Omental fat pad (tissue), 4 donors: ENCODE data around the gene ZNF618. TPM values are rescaled to one million over a fixed set of nuclear protein-coding genes. Genes with fewer than 3 reads are reported as not detected.

ENCODE experiments used
- ATAC-seq: fragments of 150-250 bp; one replicate; pipeline ENCODE4 v1.9.1; 2016; ENCODE audit warnings: mild to moderate bottlenecking, moderate library complexity; ENCODE audit not compliant: low FRiP score
- DNase-seq: peaks from one replicate; pipeline ENCODE4 v3.0.0-alpha.2; 2019; ENCODE audit warnings: low spot score
- total RNA-seq, 4 donors: library from RNA; depleted of rRNA; stranded (reverse); fragments of >200 nt; gene quantifications; one replicate each; pipeline ENCODE4 v1.1.0, GENCODE V29; 2016
- TF ChIP-seq, protein P1 (sequence below), 3 donors: fragments of 450-650 bp; IDR thresholded peaks; one replicate each; pipeline ENCODE4 v1.5.1; 2016 to 2017; ENCODE audit warnings: antibody characterized with exemption in 3 of 3, mild to moderate bottlenecking in 3 of 3, moderate library complexity in 2 of 3

The ZNF618 gene
- total RNA-seq, 4 donors from 2014 or later: 2.2 to 8.8 (median 5.9) TPM

DNA sequence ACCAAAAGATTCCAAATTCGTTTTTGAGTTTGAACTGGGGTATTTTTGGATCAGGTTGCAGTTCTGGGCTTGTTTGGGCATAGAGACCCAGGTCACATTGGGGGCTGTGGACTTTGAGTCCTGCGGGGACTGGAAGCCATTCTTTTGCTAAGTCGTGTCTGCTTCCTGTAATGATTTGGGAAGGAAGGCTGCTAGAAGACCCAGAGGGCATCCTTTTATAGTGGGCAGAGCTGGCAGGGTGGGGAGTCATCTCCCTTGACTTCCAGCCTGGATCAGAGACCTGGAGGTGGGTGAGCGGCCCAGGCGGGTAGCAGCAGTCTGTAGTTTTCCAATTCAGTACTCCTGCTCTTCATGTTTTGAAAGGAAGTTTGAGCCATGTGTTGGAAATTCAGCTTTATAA lies 11.3 kb downstream of the ZNF618 start:
- no peak for ATAC-seq
- DNase-seq: no peak
- TF ChIP-seq, protein P1, sequence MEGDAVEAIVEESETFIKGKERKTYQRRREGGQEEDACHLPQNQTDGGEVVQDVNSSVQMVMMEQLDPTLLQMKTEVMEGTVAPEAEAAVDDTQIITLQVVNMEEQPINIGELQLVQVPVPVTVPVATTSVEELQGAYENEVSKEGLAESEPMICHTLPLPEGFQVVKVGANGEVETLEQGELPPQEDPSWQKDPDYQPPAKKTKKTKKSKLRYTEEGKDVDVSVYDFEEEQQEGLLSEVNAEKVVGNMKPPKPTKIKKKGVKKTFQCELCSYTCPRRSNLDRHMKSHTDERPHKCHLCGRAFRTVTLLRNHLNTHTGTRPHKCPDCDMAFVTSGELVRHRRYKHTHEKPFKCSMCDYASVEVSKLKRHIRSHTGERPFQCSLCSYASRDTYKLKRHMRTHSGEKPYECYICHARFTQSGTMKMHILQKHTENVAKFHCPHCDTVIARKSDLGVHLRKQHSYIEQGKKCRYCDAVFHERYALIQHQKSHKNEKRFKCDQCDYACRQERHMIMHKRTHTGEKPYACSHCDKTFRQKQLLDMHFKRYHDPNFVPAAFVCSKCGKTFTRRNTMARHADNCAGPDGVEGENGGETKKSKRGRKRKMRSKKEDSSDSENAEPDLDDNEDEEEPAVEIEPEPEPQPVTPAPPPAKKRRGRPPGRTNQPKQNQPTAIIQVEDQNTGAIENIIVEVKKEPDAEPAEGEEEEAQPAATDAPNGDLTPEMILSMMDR (IDR thresholded peaks at IDR 0.05): no peak

DNA sequence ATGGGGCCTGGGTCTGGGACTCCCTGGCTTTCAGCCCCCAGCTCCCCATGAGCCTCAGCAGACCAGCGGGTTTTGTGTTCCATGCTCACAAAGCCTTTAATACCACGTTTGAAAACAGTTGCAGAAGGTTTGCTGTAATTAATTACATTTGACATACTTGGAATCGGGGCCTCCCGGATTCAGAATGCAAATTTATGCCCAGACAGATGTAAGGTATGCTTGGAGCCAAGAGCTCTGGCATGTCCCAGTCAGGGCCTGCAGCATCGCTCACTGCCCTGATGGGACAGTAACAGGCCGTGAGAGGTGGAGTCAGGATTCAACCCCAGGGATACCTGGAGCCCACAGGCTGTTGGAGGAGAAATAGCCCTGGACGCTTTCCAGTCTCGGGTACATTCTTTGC lies 12.2 kb downstream of the ZNF618 start:
- no peak for DNase-seq
- TF ChIP-seq, protein P1 (IDR thresholded peaks at IDR 0.05): no peak
- ATAC-seq: no peak

DNA sequence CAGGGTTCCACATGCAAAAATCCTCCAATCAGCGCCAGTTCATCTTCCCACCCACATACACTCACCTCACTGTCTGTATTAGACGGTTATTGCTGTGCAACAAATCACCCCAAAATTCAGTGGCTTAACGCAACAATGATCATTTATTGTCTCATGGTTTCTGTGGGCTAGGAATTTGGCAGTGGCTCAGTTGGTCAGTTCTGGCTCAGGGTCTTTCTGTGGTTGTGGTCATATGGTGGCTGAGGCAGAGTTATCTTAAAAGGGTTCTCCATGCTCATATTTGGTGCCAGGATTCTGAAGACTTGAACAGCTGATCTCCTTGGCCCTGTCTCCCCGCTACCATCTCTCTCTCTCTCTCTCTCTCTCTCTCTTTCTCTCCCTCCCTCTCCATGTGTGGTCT lies 12.9 kb downstream of the ZNF618 start:
- DNase-seq (no peak), ATAC-seq (no peak)
- TF ChIP-seq, protein P1 (IDR thresholded peaks at IDR 0.05): no peak

DNA sequence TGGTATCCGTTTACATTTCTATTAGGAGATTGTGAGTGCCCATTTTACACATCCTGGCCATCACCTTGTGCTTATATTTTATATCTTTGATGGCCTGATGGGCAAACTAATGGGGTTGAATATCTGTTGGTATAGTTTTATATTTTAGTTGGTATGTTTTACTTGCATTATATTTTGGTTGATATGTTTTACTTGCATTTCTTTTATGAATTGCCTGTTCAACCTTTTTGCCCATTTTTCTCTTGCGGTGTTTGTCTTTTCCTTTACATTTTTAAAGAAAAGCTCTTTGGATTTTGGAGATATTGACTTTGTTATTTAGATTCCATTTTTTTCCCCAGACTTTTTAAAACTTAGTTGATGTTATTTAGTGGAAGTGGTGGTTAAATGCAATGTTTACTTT lies 14.6 kb downstream of the ZNF618 start:
- no peak for ATAC-seq
- TF ChIP-seq, protein P1 (IDR thresholded peaks at IDR 0.05): no peak

DNA sequence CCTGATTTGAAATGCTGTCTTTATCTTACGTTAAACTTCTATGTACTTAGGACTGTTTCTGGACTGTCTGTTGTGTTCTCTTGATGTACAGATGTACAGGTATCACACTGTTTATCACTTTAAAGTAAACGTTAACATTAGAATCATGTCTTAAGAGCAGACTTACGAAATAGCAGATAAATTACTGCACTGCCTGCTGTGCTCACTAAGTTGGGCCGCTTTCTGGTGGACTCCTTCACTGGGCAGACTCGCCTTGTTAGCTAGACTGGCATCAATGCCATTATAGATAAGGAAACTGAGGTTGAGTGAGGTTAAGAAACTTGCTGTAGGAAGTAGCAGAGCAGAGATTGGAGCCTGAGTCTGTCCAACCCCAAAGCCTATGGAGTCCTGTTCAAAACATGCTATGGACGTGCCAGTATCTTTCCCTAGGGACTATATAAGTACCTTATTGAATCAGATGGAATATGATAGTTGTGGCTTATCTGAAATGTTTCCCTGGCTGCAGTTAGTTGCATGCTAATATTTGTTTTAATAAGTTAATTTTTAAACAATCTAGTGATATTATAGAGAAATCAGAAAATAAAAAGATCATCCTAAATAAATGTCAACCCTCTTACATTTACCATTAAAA lies 16.9 kb downstream of the ZNF618 start:
- TF ChIP-seq, protein P1 (IDR thresholded peaks at IDR 0.05): no peak
- no peak for ATAC-seq
- no peak for DNase-seq

More for the DNA sequence above, 14.6 kb downstream of the ZNF618 start:
- DNase-seq: no peak

DNA sequence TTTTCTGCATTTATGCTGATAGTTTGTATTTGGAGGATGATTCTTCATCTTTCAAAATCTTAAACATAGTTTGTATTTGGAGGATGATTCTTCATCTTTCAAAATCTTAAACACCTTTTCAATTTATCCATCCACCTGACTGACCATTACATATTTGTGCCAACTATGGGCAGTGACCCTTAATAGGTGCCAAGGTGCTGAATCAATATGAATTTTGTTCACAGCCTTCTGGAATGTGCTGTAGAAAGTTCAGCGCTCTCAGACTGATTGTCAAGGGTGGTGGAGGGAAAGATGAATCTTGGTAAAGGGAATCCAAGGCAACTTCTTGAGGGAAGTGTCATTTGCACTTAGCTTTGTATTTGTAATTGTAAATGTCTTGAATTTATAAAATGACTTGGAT lies 18.1 kb downstream of the ZNF618 start:
- TF ChIP-seq, protein P1 (IDR thresholded peaks at IDR 0.05): no peak
- ATAC-seq (no peak), DNase-seq (no peak)

DNA sequence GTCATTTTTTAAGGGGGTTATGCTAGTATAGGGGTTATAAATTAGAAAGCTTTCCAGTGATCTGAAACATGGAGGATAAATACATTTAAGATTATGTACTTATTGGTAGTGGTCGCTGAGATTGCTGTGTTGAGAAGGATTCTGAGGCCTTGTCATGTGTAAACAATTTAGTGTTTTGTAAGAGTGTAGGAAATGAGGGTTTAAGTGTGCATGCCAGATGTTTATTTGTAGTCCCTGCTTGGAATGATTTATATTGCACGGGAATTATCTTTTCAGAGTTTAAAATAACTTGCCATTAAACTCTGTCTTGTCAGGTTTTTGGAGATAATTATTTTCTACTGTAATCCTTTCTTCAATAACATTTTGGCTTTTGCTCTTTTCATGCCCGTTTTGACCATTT lies 19.4 kb downstream of the ZNF618 start:
- DNase-seq: no peak
- TF ChIP-seq, protein P1 (IDR thresholded peaks at IDR 0.05): no peak
- ATAC-seq: no peak
